Astrocyte (in vitro differentiated cells and primary cell): ENCODE data around the gene WEE2.

Source experiments
- EZH2 ChIP-seq: IDR thresholded peaks from 2 replicates; pipeline ENCODE4 v1.6.1; 2012; ENCODE audit warnings: mild to moderate bottlenecking, low read length, inconsistent platforms; ENCODE audit not compliant: insufficient read depth
- TF ChIP-seq, protein P1 (sequence below): IDR thresholded peaks from 2 replicates; pipeline ENCODE4 v1.5.1; 2011; ENCODE audit warnings: low read depth, mild to moderate bottlenecking, inconsistent platforms, low read length, moderate library complexity; ENCODE audit not compliant: insufficient read depth

DNA sequence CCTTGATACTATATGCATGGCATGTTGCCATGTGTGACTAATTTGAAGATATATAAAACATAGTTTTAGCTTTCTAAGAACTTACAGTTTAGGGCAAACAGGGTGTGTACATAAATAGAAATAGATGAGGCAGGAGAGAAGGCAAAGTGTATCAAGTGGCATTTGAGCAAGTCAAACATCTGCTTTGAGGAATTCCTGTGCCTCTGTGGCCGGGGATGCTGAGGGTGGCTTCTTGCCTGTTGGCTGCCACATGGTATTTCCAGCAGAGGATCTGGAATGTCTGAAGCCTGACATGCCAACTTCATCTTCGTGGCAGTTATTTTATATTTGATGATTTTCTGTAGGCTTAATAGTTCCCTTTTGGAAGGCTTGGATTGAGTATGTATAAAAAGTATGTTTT lies 36.0 kb downstream of the WEE2 start:
- TF ChIP-seq, protein P1, sequence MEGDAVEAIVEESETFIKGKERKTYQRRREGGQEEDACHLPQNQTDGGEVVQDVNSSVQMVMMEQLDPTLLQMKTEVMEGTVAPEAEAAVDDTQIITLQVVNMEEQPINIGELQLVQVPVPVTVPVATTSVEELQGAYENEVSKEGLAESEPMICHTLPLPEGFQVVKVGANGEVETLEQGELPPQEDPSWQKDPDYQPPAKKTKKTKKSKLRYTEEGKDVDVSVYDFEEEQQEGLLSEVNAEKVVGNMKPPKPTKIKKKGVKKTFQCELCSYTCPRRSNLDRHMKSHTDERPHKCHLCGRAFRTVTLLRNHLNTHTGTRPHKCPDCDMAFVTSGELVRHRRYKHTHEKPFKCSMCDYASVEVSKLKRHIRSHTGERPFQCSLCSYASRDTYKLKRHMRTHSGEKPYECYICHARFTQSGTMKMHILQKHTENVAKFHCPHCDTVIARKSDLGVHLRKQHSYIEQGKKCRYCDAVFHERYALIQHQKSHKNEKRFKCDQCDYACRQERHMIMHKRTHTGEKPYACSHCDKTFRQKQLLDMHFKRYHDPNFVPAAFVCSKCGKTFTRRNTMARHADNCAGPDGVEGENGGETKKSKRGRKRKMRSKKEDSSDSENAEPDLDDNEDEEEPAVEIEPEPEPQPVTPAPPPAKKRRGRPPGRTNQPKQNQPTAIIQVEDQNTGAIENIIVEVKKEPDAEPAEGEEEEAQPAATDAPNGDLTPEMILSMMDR = no peak
- TF ChIP-seq EZH2 = no peak
